ENCODE measurements around the gene TAX1BP1.

DNA sequence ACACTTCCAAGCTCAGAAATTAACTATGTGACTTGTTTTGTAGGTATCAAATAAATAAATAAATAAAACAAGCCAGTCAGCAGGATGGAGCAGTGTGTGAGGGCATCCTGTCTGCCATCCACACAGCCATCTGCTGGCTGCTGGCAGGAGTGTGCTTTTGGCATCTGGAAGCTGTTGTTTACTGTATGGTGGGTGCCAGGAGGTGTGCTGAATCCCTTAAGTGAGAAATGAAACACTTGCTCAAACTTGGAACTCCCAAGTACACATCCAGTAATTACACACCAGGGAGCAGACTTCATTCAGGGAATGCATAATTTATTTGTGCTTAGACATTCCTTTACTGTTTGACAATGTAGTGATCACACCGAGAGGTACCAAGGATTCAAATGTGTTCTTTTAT is 16.9 kb upstream of the TAX1BP1 start:
- TF ChIP-seq, protein P1, sequence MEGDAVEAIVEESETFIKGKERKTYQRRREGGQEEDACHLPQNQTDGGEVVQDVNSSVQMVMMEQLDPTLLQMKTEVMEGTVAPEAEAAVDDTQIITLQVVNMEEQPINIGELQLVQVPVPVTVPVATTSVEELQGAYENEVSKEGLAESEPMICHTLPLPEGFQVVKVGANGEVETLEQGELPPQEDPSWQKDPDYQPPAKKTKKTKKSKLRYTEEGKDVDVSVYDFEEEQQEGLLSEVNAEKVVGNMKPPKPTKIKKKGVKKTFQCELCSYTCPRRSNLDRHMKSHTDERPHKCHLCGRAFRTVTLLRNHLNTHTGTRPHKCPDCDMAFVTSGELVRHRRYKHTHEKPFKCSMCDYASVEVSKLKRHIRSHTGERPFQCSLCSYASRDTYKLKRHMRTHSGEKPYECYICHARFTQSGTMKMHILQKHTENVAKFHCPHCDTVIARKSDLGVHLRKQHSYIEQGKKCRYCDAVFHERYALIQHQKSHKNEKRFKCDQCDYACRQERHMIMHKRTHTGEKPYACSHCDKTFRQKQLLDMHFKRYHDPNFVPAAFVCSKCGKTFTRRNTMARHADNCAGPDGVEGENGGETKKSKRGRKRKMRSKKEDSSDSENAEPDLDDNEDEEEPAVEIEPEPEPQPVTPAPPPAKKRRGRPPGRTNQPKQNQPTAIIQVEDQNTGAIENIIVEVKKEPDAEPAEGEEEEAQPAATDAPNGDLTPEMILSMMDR (conservative IDR thresholded peaks at IDR 0.05; ENCODE audit: low read depth in 2 of 2) = peak in 1 of 2 experiments; percentile 25; a peak in 1 of 4 replicates
- TF ChIP-seq EZH2 (IDR thresholded peaks at IDR 0.05; ENCODE audit: low read depth, unreplicated experiment) (no peak), NANOG (IDR thresholded peaks at IDR 0.05; ENCODE audit: borderline replicate concordance) (no peak), STAT1 (IDR thresholded peaks at IDR 0.05; ENCODE audit: unreplicated experiment) (no peak), CREB1 (CRISPR knock-in tag; IDR thresholded peaks at IDR 0.05; ENCODE audit: low read depth) (no peak)
- TF ChIP-seq, protein P2, sequence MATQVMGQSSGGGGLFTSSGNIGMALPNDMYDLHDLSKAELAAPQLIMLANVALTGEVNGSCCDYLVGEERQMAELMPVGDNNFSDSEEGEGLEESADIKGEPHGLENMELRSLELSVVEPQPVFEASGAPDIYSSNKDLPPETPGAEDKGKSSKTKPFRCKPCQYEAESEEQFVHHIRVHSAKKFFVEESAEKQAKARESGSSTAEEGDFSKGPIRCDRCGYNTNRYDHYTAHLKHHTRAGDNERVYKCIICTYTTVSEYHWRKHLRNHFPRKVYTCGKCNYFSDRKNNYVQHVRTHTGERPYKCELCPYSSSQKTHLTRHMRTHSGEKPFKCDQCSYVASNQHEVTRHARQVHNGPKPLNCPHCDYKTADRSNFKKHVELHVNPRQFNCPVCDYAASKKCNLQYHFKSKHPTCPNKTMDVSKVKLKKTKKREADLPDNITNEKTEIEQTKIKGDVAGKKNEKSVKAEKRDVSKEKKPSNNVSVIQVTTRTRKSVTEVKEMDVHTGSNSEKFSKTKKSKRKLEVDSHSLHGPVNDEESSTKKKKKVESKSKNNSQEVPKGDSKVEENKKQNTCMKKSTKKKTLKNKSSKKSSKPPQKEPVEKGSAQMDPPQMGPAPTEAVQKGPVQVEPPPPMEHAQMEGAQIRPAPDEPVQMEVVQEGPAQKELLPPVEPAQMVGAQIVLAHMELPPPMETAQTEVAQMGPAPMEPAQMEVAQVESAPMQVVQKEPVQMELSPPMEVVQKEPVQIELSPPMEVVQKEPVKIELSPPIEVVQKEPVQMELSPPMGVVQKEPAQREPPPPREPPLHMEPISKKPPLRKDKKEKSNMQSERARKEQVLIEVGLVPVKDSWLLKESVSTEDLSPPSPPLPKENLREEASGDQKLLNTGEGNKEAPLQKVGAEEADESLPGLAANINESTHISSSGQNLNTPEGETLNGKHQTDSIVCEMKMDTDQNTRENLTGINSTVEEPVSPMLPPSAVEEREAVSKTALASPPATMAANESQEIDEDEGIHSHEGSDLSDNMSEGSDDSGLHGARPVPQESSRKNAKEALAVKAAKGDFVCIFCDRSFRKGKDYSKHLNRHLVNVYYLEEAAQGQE (IDR thresholded peaks at IDR 0.05; ENCODE audit: unreplicated experiment) = no peak
- TF ChIP-seq, protein P3, sequence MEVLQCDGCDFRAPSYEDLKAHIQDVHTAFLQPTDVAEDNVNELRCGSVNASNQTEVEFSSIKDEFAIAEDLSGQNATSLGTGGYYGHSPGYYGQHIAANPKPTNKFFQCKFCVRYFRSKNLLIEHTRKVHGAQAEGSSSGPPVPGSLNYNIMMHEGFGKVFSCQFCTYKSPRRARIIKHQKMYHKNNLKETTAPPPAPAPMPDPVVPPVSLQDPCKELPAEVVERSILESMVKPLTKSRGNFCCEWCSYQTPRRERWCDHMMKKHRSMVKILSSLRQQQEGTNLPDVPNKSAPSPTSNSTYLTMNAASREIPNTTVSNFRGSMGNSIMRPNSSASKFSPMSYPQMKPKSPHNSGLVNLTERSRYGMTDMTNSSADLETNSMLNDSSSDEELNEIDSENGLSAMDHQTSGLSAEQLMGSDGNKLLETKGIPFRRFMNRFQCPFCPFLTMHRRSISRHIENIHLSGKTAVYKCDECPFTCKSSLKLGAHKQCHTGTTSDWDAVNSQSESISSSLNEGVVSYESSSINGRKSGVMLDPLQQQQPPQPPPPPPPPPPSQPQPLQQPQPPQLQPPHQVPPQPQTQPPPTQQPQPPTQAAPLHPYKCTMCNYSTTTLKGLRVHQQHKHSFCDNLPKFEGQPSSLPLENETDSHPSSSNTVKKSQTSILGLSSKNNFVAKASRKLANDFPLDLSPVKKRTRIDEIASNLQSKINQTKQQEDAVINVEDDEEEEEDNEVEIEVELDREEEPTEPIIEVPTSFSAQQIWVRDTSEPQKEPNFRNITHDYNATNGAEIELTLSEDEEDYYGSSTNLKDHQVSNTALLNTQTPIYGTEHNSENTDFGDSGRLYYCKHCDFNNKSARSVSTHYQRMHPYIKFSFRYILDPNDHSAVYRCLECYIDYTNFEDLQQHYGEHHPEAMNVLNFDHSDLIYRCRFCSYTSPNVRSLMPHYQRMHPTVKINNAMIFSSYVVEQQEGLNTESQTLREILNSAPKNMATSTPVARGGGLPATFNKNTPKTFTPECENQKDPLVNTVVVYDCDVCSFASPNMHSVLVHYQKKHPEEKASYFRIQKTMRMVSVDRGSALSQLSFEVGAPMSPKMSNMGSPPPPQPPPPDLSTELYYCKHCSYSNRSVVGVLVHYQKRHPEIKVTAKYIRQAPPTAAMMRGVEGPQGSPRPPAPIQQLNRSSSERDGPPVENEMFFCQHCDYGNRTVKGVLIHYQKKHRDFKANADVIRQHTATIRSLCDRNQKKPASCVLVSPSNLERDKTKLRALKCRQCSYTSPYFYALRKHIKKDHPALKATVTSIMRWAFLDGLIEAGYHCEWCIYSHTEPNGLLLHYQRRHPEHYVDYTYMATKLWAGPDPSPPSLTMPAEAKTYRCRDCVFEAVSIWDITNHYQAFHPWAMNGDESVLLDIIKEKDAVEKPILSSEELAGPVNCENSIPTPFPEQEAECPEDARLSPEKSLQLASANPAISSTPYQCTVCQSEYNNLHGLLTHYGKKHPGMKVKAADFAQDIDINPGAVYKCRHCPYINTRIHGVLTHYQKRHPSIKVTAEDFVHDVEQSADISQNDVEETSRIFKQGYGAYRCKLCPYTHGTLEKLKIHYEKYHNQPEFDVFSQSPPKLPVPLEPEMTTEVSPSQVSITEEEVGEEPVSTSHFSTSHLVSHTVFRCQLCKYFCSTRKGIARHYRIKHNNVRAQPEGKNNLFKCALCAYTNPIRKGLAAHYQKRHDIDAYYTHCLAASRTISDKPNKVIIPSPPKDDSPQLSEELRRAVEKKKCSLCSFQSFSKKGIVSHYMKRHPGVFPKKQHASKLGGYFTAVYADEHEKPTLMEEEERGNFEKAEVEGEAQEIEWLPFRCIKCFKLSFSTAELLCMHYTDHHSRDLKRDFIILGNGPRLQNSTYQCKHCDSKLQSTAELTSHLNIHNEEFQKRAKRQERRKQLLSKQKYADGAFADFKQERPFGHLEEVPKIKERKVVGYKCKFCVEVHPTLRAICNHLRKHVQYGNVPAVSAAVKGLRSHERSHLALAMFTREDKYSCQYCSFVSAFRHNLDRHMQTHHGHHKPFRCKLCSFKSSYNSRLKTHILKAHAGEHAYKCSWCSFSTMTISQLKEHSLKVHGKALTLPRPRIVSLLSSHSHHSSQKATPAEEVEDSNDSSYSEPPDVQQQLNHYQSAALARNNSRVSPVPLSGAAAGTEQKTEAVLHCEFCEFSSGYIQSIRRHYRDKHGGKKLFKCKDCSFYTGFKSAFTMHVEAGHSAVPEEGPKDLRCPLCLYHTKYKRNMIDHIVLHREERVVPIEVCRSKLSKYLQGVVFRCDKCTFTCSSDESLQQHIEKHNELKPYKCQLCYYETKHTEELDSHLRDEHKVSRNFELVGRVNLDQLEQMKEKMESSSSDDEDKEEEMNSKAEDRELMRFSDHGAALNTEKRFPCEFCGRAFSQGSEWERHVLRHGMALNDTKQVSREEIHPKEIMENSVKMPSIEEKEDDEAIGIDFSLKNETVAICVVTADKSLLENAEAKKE (CRISPR knock-in tag; IDR thresholded peaks at IDR 0.05) = no peak
